ENCODE results near the gene DPEP2.
"Not testable (repeated sequence)": the region's sequence is repeated elsewhere in the genome, so short reads cannot be mapped to it uniquely, and the experiment has no call there.

DPEP2 gene

GRCh38 chr16:67954421-67955196 is 44.7 kb downstream of the DPEP2 start:
- DNase-seq (ENCODE audit: low read depth, low spot score) = no peak

GRCh38 chr16:67953641-67954375 is 45.5 kb downstream of the DPEP2 start:
- DNase-seq (ENCODE audit: low read depth, low spot score) = no peak

GRCh38 chr16:67951485-67951884 is 47.8 kb downstream of the DPEP2 start:
- no peak for DNase-seq (ENCODE audit: low read depth, low spot score)

- no peak for DNase-seq (ENCODE audit: low read depth, low spot score)
These were observed 48.9 kb downstream of the DPEP2 start for GRCh38 chr16:67950335-67950843.

- DNase-seq (ENCODE audit: low read depth, low spot score) = no peak
These were observed 49.6 kb downstream of the DPEP2 start for GRCh38 chr16:67949645-67950044.

- no peak for DNase-seq (ENCODE audit: low read depth, low spot score)
These were observed 51.3 kb downstream of the DPEP2 start for GRCh38 chr16:67948015-67948414.

GRCh38 chr16:67946966-67947558 is 52.2 kb downstream of the DPEP2 start:
- no peak for DNase-seq (ENCODE audit: low read depth, low spot score)

GRCh38 chr16:67946128-67946569 is 53.1 kb downstream of the DPEP2 start:
- no peak for DNase-seq (ENCODE audit: low read depth, low spot score)

- DNase-seq (ENCODE audit: low read depth, low spot score) = no peak
These were observed 53.8 kb downstream of the DPEP2 start for GRCh38 chr16:67945392-67945933.

- DNase-seq (ENCODE audit: low read depth, low spot score) = no peak
These were observed 54.4 kb downstream of the DPEP2 start for GRCh38 chr16:67944690-67945391.

- no peak for DNase-seq (ENCODE audit: low read depth, low spot score)
These were observed 55.4 kb downstream of the DPEP2 start, which contains the start of gene LCAT for GRCh38 chr16:67943619-67944504. Gene LCAT (minus strand): TSS chr16:67944120. CDS start chr16:67944101, 19 bp downstream.

- no peak for DNase-seq (ENCODE audit: low read depth, low spot score)
These were observed 56.0 kb downstream of the DPEP2 start for GRCh38 chr16:67943256-67943618.

- no peak for DNase-seq (ENCODE audit: low read depth, low spot score)
These were observed 56.6 kb downstream of the DPEP2 start for GRCh38 chr16:67942510-67943255.

- no peak for DNase-seq (ENCODE audit: low read depth, low spot score)
These were observed 57.1 kb downstream of the DPEP2 start for GRCh38 chr16:67942200-67942509.

- no peak for DNase-seq (ENCODE audit: low read depth, low spot score)
These were observed 57.6 kb downstream of the DPEP2 start for GRCh38 chr16:67941469-67942199.

GRCh38 chr16:67940446-67941089 is 58.7 kb downstream of the DPEP2 start:
- no peak for DNase-seq (ENCODE audit: low read depth, low spot score)

- DNase-seq (ENCODE audit: low read depth, low spot score) = no peak
These were observed 59.5 kb downstream of the DPEP2 start for GRCh38 chr16:67939507-67940445.

GRCh38 chr16:67937713-67938112 is 61.6 kb downstream of the DPEP2 start:
- not testable (repeated sequence) for DNase-seq (ENCODE audit: low read depth, low spot score)

Measured in activated naive CD8-positive, alpha-beta T cell treated with anti-CD3 and anti-CD28 coated beads, Interleukin-2, amount 50 U/mL, for 16 hours (primary cell).